ENCODE results near the gene VWA8.
"Not testable (repeated sequence)": the region's sequence is repeated elsewhere in the genome, so short reads cannot be mapped to it uniquely, and the experiment has no call there.

The VWA8 gene

GRCh38 chr13:41891119-41891518 is 69.8 kb downstream of the VWA8 start:
- CTCF ChIA-PET: interaction anchor here (2.1 kb wide), 1 partner anchor 223 kb away, joined by 8 read pairs; no protein-coding TSS in a partner anchor
- TF ChIP-seq CTCF (IDR thresholded peaks at IDR 0.05; ENCODE audit: insufficient read depth, low read length, missing control alignments): no peak
- POLR2A ChIA-PET: no interaction called here
- DNase-seq (ENCODE audit: low read depth, low spot score): no peak
- H3K4me3 ChIP-seq (ENCODE audit: low read depth, low read length): no peak overlapping the region

GRCh38 chr13:41883147-41883546 is 77.8 kb downstream of the VWA8 start:
- no peak for TF ChIP-seq CTCF (IDR thresholded peaks at IDR 0.05; ENCODE audit: insufficient read depth, low read length, missing control alignments)

GRCh38 chr13:41881890-41882289 is 79.0 kb downstream of the VWA8 start:
- CTCF ChIA-PET; DNase-seq (ENCODE audit: low read depth, low spot score); H3K4me3 ChIP-seq (ENCODE audit: low read depth, low read length); POLR2A ChIA-PET: not testable (repeated sequence)

More at GRCh38 chr13:41883147-41883546, 77.8 kb downstream of the VWA8 start:
- no peak for DNase-seq (ENCODE audit: low read depth, low spot score)
- no peak overlapping the region for H3K4me3 ChIP-seq (ENCODE audit: low read depth, low read length)
- CTCF ChIA-PET: interaction anchor here (1.3 kb wide), 1 partner anchor 159 kb away, joined by 3 read pairs; no protein-coding TSS in a partner anchor
- POLR2A ChIA-PET: no interaction called here

- ChIA-PET POLR2A (no interaction called here), CTCF (no interaction called here)
- TF ChIP-seq CTCF (IDR thresholded peaks at IDR 0.05; ENCODE audit: insufficient read depth, low read length, missing control alignments): no peak
- DNase-seq (ENCODE audit: low read depth, low spot score): no peak
- H3K4me3 ChIP-seq (ENCODE audit: low read depth, low read length): no peak overlapping the region
These were observed 79.9 kb downstream of the VWA8 start for GRCh38 chr13:41880966-41881365.

- H3K4me3 ChIP-seq (ENCODE audit: low read depth, low read length): no peak overlapping the region
- ChIA-PET POLR2A (no interaction called here), CTCF (interaction anchor here (0.9 to 1.4 kb wide), 3 partner anchors 10 to 198 kb away, joined by 3 to 4 read pairs (median 4); no protein-coding TSS in a partner anchor)
- no peak for DNase-seq (ENCODE audit: low read depth, low spot score)
- no peak for TF ChIP-seq CTCF (IDR thresholded peaks at IDR 0.05; ENCODE audit: insufficient read depth, low read length, missing control alignments)
These were observed 96.3 kb downstream of the VWA8 start for GRCh38 chr13:41864658-41865057.

GRCh38 chr13:41862659-41863058 is 98.2 kb downstream of the VWA8 start:
- CTCF ChIA-PET: interaction anchor here (1.6 kb wide), 1 partner anchor 13 kb away, joined by 3 read pairs; no protein-coding TSS in a partner anchor
- DNase-seq (ENCODE audit: low read depth, low spot score); POLR2A ChIA-PET; H3K4me3 ChIP-seq (ENCODE audit: low read depth, low read length): not testable (repeated sequence)

- POLR2A ChIA-PET: no interaction called here
- no peak for TF ChIP-seq CTCF (IDR thresholded peaks at IDR 0.05; ENCODE audit: insufficient read depth, low read length, missing control alignments)
- CTCF ChIA-PET: interaction anchor here (1.2 to 1.6 kb wide), 2 partner anchors 31 to 251 kb away, joined by 3 read pairs; no protein-coding TSS in a partner anchor
These were observed 101.3 kb downstream of the VWA8 start for GRCh38 chr13:41859565-41859964.

More at GRCh38 chr13:41859565-41859964, 101.3 kb downstream of the VWA8 start:
- DNase-seq (ENCODE audit: low read depth, low spot score): no peak
- H3K4me3 ChIP-seq (ENCODE audit: low read depth, low read length): no peak overlapping the region

All from AG04449 (cell line).